Suprapubic skin (tissue), 4 donors: ENCODE results near the gene NCAPD3. TPM values are rescaled to one million over a fixed set of nuclear protein-coding genes. Genes with fewer than 3 reads are reported as not detected.

ENCODE experiments used
- DNase-seq, 2 donors: peaks; one replicate each; pipeline ENCODE4 v3.0.0-alpha.2; 2019; ENCODE audit warnings: low spot score in 2 of 2
- H3K27ac ChIP-seq: fragments of 200-600 bp; sonication (generic); one replicate; pipeline ENCODE4 v1.5.1; 2019
- H3K27me3 ChIP-seq: fragments of 200-600 bp; sonication (generic); one replicate; pipeline ENCODE4 v1.5.1; 2019
- H3K36me3 ChIP-seq: fragments of 200-600 bp; sonication (generic); one replicate; pipeline ENCODE4 v1.5.1; 2019
- H3K4me1 ChIP-seq: fragments of 200-600 bp; sonication (generic); one replicate; pipeline ENCODE4 v1.5.1; 2019
- H3K4me3 ChIP-seq: fragments of 200-600 bp; sonication (generic); one replicate; pipeline ENCODE4 v1.5.1; 2019; ENCODE audit warnings: mild to moderate bottlenecking
- H3K9me3 ChIP-seq: fragments of 200-600 bp; sonication (generic); one replicate; pipeline ENCODE4 v1.5.1; 2019
- EP300 ChIP-seq: sonication (generic); formaldehyde crosslinking; IDR thresholded peaks from one replicate; pipeline ENCODE4 v1.6.1; 2017; ENCODE audit warnings: antibody characterized with exemption
- POLR2A ChIP-seq, 2 donors: fragments of 450-650 bp; IDR thresholded peaks; one replicate each; pipeline ENCODE4 v1.6.1; 2017; ENCODE audit warnings: antibody characterized with exemption in 2 of 2, mild to moderate bottlenecking in 2 of 2, moderate library complexity in 2 of 2
- POLR2AphosphoS5 ChIP-seq, 3 donors: sonication (generic); formaldehyde crosslinking; IDR thresholded peaks; one replicate each; pipeline ENCODE4 v1.6.1; 2017; ENCODE audit warnings: antibody characterized with exemption in 3 of 3
- WGBS: methylation state at CpG from one replicate; pipeline ENCODE4 v1.1.5; 2018; 5-methylcytosine and 5-hydroxymethylcytosine counted together
- total RNA-seq, 4 donors: library from RNA; depleted of rRNA; stranded (reverse); fragments of >200 nt; gene quantifications; one replicate each; pipeline ENCODE4 v1.1.0, GENCODE V29; 2016
- TF ChIP-seq, protein P1 (sequence below), 2 donors: fragments of 200-600 bp in 1 of 2; fragments of 450-650 bp in 1 of 2; sonication (generic) in 1 of 2; IDR thresholded peaks; one replicate each; pipeline ENCODE4 v1.5.1; 2016 to 2019; ENCODE audit warnings: antibody characterized with exemption in 2 of 2, mild to moderate bottlenecking in 1 of 2, moderate library complexity in 1 of 2

The NCAPD3 gene, protein sequence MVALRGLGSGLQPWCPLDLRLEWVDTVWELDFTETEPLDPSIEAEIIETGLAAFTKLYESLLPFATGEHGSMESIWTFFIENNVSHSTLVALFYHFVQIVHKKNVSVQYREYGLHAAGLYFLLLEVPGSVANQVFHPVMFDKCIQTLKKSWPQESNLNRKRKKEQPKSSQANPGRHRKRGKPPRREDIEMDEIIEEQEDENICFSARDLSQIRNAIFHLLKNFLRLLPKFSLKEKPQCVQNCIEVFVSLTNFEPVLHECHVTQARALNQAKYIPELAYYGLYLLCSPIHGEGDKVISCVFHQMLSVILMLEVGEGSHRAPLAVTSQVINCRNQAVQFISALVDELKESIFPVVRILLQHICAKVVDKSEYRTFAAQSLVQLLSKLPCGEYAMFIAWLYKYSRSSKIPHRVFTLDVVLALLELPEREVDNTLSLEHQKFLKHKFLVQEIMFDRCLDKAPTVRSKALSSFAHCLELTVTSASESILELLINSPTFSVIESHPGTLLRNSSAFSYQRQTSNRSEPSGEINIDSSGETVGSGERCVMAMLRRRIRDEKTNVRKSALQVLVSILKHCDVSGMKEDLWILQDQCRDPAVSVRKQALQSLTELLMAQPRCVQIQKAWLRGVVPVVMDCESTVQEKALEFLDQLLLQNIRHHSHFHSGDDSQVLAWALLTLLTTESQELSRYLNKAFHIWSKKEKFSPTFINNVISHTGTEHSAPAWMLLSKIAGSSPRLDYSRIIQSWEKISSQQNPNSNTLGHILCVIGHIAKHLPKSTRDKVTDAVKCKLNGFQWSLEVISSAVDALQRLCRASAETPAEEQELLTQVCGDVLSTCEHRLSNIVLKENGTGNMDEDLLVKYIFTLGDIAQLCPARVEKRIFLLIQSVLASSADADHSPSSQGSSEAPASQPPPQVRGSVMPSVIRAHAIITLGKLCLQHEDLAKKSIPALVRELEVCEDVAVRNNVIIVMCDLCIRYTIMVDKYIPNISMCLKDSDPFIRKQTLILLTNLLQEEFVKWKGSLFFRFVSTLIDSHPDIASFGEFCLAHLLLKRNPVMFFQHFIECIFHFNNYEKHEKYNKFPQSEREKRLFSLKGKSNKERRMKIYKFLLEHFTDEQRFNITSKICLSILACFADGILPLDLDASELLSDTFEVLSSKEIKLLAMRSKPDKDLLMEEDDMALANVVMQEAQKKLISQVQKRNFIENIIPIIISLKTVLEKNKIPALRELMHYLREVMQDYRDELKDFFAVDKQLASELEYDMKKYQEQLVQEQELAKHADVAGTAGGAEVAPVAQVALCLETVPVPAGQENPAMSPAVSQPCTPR (N-terminal part only)
- 10 to 100 TPM; 26.8 to 37.6 (median 30.8) TPM for total RNA-seq

DNA sequence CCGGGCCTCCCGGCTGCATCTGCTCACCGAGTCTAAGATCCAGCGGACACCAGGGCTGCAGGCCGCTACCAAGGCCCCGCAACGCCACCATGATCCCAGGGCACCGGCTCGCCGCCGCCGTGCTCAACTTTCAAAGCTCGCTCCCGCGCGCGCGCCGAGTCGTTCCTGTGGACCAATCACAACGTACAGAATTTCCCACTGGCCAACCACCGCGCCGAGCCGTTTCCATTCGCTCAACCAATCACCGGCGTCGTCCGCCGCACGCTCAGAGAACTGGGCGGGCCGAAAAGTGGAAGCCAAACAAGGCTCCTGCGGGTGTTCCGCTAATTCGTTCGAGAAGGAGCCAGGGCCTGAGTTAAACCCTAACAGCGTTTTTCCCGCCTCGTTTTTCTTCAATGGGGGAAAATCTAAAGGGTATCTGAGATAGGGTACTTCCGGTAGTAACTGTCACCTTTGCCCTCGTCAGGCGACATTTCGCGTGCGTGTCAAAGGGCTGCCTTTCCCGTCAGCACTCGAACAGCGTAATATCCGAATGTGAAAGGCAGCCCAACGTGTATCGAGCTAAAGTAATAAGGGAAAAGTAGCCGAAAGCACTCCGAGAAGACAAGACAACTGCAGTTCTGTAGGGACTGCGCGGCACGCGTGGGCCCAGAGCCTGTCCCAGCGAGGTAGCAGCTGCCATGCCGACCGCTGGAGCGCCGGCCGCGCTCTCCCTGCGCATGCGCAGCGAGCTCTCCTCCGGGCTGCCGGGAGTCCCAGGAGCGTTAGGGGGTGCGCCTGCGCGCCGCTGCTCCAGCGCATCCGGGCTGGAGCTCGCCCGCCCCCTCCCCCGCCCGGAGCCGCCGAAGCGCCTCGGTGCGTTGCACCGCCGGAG, at the start of gene NCAPD3, which contains the start of gene VPS26B:
NCAPD3 (minus strand) TSS at position 132 of the 874 bp plus-strand sequence; CDS start at position 91, 41 bp downstream.
VPS26B (plus strand) TSS at position 836 of the 874 bp plus-strand sequence. CDS start 452 bp downstream, outside the sequence.
- H3K27ac ChIP-seq = peak within 1 kb of the TSS; percentile 96

DNA sequence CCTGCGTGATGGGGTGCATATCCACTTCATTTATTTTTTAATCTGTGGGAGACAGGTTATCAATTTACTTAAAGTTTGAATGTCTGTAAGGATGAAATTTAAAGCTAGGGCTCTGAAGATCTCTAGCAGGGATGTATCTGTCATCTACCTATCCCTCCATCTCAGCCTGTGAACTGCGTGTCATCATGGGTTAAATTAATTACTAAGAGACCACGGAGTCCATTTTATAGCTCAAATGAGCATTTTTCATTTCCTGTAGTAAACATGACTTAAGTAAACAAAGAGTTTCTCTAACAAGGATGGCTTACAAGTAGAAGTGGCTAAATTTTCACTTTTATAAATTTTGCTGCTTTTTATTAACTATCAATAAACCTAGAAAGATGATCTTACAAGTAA, 49.5 kb upstream of the NCAPD3 start:
- DNase-seq = no peak
- H3K27me3 ChIP-seq = peaks cover 84% of the 10 kb centered on the region
- no peaks in the 10 kb centered on the region for H3K36me3 ChIP-seq
- no peak overlapping the region for H3K4me3 ChIP-seq
- TF ChIP-seq EP300 = no peak
- TF ChIP-seq POLR2AphosphoS5 (IDR thresholded peaks at IDR 0.05) = no peak
- TF ChIP-seq, protein P1, sequence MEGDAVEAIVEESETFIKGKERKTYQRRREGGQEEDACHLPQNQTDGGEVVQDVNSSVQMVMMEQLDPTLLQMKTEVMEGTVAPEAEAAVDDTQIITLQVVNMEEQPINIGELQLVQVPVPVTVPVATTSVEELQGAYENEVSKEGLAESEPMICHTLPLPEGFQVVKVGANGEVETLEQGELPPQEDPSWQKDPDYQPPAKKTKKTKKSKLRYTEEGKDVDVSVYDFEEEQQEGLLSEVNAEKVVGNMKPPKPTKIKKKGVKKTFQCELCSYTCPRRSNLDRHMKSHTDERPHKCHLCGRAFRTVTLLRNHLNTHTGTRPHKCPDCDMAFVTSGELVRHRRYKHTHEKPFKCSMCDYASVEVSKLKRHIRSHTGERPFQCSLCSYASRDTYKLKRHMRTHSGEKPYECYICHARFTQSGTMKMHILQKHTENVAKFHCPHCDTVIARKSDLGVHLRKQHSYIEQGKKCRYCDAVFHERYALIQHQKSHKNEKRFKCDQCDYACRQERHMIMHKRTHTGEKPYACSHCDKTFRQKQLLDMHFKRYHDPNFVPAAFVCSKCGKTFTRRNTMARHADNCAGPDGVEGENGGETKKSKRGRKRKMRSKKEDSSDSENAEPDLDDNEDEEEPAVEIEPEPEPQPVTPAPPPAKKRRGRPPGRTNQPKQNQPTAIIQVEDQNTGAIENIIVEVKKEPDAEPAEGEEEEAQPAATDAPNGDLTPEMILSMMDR (IDR thresholded peaks at IDR 0.05) = no peak
- no peak for TF ChIP-seq POLR2A (IDR thresholded peaks at IDR 0.05)
- H3K27ac ChIP-seq = no peak overlapping the region
- no peaks in the 10 kb centered on the region for H3K9me3 ChIP-seq
- 57% methylated on average over 3 of the region's 3 CpGs for WGBS
- peaks cover 21% of the 10 kb centered on the region for H3K4me1 ChIP-seq

More for the DNA sequence above, at the start of gene NCAPD3, which contains the start of gene VPS26B:
- Histone ChIP-seq H3K4me3 (peak within 1 kb of the TSS; percentile 96), H3K27me3 (no peaks in the 10 kb centered on the region), H3K9me3 (no peaks in the 10 kb centered on the region), H3K36me3 (peaks cover 16% of the 10 kb centered on the region), H3K4me1 (peaks cover 46% of the 10 kb centered on the region)
- peak; percentile 98 to 99 for DNase-seq
- TF ChIP-seq POLR2A (IDR thresholded peaks at IDR 0.05) = peak; percentile 91 to 97
- peak; percentile 95 to 98 (median 96) for TF ChIP-seq POLR2AphosphoS5 (IDR thresholded peaks at IDR 0.05)
- no peak for TF ChIP-seq EP300
- under 1% methylated on average over 45 of the region's 89 CpGs for WGBS

DNA sequence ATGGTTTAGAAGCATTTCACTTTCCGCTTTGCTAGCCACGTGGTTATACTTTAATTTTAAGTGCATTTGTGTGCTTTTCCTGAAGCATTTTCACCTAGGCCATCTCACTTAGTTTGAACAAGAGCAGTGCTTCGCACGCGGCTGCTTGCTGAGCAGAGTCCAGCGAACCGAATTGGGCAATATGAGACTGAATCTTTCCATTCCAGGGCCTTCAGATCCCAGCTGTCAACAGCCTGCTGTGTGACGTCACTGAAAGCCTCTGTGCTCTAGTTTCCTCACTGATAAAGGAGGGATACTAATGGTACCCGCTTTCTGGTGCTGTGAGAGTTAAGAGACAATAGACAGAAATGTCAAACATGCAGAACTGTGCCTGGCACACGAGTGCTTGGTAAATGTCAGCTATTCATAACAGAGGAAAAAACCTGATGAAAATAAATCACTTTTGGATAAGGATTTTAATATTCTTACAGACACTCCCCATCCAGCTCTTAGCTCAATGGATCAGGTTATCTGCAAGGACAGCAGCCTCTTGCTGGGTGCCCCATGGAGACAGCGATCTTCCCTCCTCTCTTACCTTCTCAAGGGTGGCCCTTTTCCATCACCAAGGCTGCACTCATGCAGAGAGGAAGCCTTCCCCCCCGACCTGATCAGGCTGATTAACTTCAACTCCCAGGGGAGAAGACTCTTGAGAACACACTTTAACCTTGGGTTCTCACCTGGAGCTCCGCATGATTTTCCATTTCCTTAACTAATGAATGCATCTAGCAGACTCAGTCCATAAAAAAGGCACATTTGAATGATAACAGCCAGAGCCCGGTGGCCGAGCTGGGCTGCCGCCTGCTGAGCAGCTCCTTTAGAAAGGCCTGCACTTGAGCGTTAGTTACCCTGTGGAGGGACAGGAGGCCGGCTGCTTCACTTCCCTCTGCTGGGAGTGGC, 48.9 kb upstream of the NCAPD3 start:
- no peak overlapping the region for H3K27ac ChIP-seq
- H3K4me1 ChIP-seq = peaks cover 24% of the 10 kb centered on the region
- TF ChIP-seq EP300 (no peak), POLR2A (IDR thresholded peaks at IDR 0.05) (no peak), POLR2AphosphoS5 (IDR thresholded peaks at IDR 0.05) (no peak)
- TF ChIP-seq, protein P1 (IDR thresholded peaks at IDR 0.05) = no peak
- peak in 1 of 2 donors; percentile 44 for DNase-seq
- no peaks in the 10 kb centered on the region for H3K36me3 ChIP-seq
- no peaks in the 10 kb centered on the region for H3K9me3 ChIP-seq
- H3K4me3 ChIP-seq = no peak overlapping the region
- 60% methylated on average over 18 of the region's 18 CpGs for WGBS
- H3K27me3 ChIP-seq = peaks cover 78% of the 10 kb centered on the region

DNA sequence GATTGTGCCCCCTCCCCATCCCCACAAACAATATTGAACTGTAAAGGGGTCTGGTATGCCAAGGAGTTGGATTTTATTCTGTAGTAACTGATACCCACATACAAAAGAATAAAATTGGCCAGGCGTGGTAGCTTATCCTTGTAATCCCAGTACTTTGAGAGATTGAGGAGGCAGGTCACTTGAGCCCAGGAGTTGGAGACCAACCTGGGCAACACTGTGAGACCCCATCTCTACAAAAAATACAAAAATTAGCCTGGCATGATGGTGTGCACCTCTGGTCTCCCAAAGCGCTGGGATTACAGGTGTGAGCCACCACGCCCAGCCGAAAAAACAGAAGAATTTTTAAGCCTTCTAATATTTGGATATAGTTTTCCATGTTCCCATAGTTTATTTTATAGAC, 48.2 kb upstream of the NCAPD3 start:
- Histone ChIP-seq H3K4me3 (no peak overlapping the region), H3K27me3 (peaks cover 71% of the 10 kb centered on the region), H3K4me1 (peaks cover 28% of the 10 kb centered on the region), H3K27ac (no peak overlapping the region), H3K36me3 (no peaks in the 10 kb centered on the region), H3K9me3 (no peaks in the 10 kb centered on the region)
- 92% methylated on average over 4 of the region's 4 CpGs for WGBS
- TF ChIP-seq, protein P1 (IDR thresholded peaks at IDR 0.05) = no peak
- no peak for TF ChIP-seq POLR2AphosphoS5 (IDR thresholded peaks at IDR 0.05)
- TF ChIP-seq POLR2A (IDR thresholded peaks at IDR 0.05) = no peak
- TF ChIP-seq EP300 = no peak
- no peak for DNase-seq
